Caki2 (cell line): Measurements from ENCODE around the gene MUC13. TPM values are rescaled to one million over a fixed set of nuclear protein-coding genes. Genes with fewer than 3 reads are reported as not detected.
A peak's percentile ranks its signal among the peaks of the same experiment; 100 is the strongest.

Experiments
- DNase-seq: peaks from one replicate; pipeline ENCODE4 v3.0.0-alpha.2; 2015; ENCODE audit warnings: low read depth
- in situ Hi-C: cut with HindIII; loops from 2 replicates; pipeline ENCODE4 v1.10.0; 2016; ENCODE audit warnings: low sequenced_read_pairs, low pct_unique_long_range_greater_than_20kb, mixed read lengths
- total RNA-seq: library from RNA; depleted of rRNA; stranded (reverse); fragments of >200 nt; shearing (Covaris generic); gene quantifications from 2 replicates; pipeline ENCODE4 v1.2.3, GENCODE V29; 2014; ENCODE audit warnings: low replicate concordance

MUC13 gene
- total RNA-seq, 1 experiment from 2014 or later = 0.37 TPM

GRCh38 chr3:124884474-124885101, 50.0 kb downstream of the MUC13 start:
- in situ Hi-C loops = loop anchor here (25.0 kb wide), 1 partner anchor 122 kb away; no protein-coding TSS in a partner anchor
- DNase-seq = no peak

GRCh38 chr3:124883766-124884473, 50.6 kb downstream of the MUC13 start:
- in situ Hi-C loops = loop anchor here (25.0 kb wide), 1 partner anchor 122 kb away; no protein-coding TSS in a partner anchor
- no peak for DNase-seq

GRCh38 chr3:124882816-124883747, 51.5 kb downstream of the MUC13 start:
- no peak for DNase-seq
- in situ Hi-C loops = loop anchor here (25.0 kb wide), 1 partner anchor 121 kb away; no protein-coding TSS in a partner anchor

GRCh38 chr3:124881976-124882697, 52.4 kb downstream of the MUC13 start:
- DNase-seq = no peak
- in situ Hi-C loops = loop anchor here (25.0 kb wide), 1 partner anchor 120 kb away; no protein-coding TSS in a partner anchor

- in situ Hi-C loops = loop anchor here (25.0 kb wide), 1 partner anchor 117 kb away; no protein-coding TSS in a partner anchor
- DNase-seq = no peak
These were observed 55.2 kb downstream of the MUC13 start for GRCh38 chr3:124879337-124879680.

GRCh38 chr3:124878561-124879336, 55.8 kb downstream of the MUC13 start:
- in situ Hi-C loops = loop anchor here (25.0 kb wide), 1 partner anchor 116 kb away; no protein-coding TSS in a partner anchor
- peak; percentile 92 for DNase-seq

- DNase-seq = peak; percentile 72
- in situ Hi-C loops = loop anchor here (25.0 kb wide), 1 partner anchor 115 kb away; no protein-coding TSS in a partner anchor
These were observed 56.9 kb downstream of the MUC13 start for GRCh38 chr3:124877674-124878073.

- DNase-seq = no peak
- in situ Hi-C loops = loop anchor here (25.0 kb wide), 1 partner anchor 114 kb away; no protein-coding TSS in a partner anchor
These were observed 58.1 kb downstream of the MUC13 start for GRCh38 chr3:124876401-124876878.

- in situ Hi-C loops = no loop called here
- no peak for DNase-seq
These were observed 61.3 kb downstream of the MUC13 start for GRCh38 chr3:124873226-124873625.

- in situ Hi-C loops = no loop called here
- no peak for DNase-seq
These were observed 67.0 kb downstream of the MUC13 start for GRCh38 chr3:124867511-124867910.

- in situ Hi-C loops = no loop called here
- no peak for DNase-seq
These were observed 72.5 kb downstream of the MUC13 start for GRCh38 chr3:124862006-124862405.

GRCh38 chr3:124861041-124861440, 73.5 kb downstream of the MUC13 start:
- DNase-seq = no peak
- in situ Hi-C loops = no loop called here

- in situ Hi-C loops = no loop called here
- peak; percentile 81 for DNase-seq
These were observed 74.0 kb downstream of the MUC13 start for GRCh38 chr3:124860599-124860998.

- in situ Hi-C loops = no loop called here
- DNase-seq = peak; percentile 77
These were observed 75.5 kb downstream of the MUC13 start for GRCh38 chr3:124859025-124859424.

- in situ Hi-C loops = no loop called here
- no peak for DNase-seq
These were observed 76.3 kb downstream of the MUC13 start for GRCh38 chr3:124858275-124858674.

GRCh38 chr3:124856677-124857076, 77.9 kb downstream of the MUC13 start:
- in situ Hi-C loops = no loop called here
- DNase-seq = no peak
